ENCODE measurements around the gene ZFPM1. TPM values are rescaled to one million over a fixed set of nuclear protein-coding genes. Genes with fewer than 3 reads are reported as not detected.
A peak's percentile ranks its signal among the peaks of the same experiment; 100 is the strongest.

Gene ZFPM1
- total and polyA plus RNA-seq, 7 donors, result 0.43 to 2.9 (median 2.3) TPM

DNA sequence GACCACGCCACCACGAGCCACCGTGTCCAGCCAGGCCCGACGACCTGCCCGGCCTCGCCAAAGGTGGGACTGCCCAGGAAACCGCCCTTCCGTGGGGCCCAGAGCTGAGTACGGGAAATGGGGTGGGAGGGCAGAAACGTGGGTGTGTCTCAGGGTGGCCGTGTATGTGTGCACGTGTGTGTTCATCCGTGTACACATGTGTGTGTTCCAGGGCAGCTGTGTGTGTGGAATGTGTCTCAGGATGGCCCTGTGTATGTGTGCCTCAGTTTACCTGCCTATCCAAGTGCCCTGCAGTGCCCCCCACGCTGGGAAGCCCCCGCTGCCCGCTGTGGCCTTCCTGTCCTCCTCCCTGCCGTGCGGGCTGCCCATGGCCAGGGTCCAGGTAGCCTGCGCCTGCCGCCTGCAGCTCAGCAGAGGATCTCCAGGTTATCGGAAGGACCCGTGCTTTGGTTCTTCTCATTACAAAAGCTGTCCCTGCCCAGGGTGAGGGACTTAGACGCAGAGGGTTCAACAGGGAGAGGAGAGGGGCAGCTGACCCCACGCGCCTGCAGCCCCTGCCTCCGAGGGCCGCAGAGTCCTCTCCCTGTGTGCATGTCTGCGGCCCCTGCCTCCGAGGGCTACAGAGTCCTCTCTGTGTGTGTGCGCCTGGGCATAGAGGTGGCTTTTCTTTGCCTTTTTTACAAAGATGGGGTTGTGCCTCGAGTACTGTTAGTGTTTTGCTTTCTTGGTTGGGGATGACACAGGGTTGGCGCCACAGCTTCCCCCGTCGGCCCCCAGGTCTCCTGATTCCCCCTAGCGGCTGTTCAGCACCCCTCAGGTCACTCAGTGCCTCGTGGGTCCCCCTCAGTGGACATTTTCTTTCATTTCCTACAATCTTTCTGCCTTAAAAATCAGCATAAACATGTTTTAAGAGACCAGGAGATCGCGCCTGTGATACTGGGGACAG, 46.7 kb upstream of the ZFPM1 start:
- H3K9me3 ChIP-seq, result no peaks in the 10 kb centered on the region

DNA sequence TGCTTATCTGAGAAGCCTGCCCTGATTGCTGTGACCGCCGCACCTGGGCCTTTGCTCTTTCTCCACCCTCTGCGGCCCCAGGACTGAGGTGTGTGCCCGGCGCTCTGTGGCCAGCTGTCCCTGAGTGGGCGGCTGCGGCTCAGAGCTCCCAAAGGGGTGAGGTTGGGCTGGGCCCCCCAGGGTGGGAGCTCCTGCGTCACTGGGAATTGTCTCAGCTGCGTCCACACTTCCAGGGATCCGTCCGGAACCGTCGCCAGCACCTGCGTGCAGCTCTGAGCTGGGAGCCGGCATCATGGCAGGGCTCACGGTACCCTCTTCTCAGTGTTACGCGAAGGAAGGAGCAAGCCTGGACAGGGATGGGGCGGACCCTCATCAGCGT, 46.0 kb upstream of the ZFPM1 start:
- Histone ChIP-seq H3K4me3 (no peak overlapping the region), H3K9me3 (no peaks in the 10 kb centered on the region), H3K4me1 (peaks cover 6% of the 10 kb centered on the region), H3K27me3 (ENCODE audit: insufficient read depth in 3 of 3, low read length in 2 of 3) (no peaks in the 10 kb centered on the region), H3K27ac (no peak overlapping the region), H3K36me3 (ENCODE audit: insufficient read depth in 1 of 2, low read depth in 1 of 2) (no peaks in the 10 kb centered on the region)
- 93 to 95% (median 95%) methylated on average over 20 of the region's 20 CpGs for WGBS, 3 donors
- DNase-seq (no peak), ATAC-seq (no peak)
- TF ChIP-seq, protein P1, sequence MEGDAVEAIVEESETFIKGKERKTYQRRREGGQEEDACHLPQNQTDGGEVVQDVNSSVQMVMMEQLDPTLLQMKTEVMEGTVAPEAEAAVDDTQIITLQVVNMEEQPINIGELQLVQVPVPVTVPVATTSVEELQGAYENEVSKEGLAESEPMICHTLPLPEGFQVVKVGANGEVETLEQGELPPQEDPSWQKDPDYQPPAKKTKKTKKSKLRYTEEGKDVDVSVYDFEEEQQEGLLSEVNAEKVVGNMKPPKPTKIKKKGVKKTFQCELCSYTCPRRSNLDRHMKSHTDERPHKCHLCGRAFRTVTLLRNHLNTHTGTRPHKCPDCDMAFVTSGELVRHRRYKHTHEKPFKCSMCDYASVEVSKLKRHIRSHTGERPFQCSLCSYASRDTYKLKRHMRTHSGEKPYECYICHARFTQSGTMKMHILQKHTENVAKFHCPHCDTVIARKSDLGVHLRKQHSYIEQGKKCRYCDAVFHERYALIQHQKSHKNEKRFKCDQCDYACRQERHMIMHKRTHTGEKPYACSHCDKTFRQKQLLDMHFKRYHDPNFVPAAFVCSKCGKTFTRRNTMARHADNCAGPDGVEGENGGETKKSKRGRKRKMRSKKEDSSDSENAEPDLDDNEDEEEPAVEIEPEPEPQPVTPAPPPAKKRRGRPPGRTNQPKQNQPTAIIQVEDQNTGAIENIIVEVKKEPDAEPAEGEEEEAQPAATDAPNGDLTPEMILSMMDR (IDR thresholded peaks at IDR 0.05), result no peak
- intact Hi-C loops (cut with DNase I), result no loop called here

More for the DNA sequence above, 46.7 kb upstream of the ZFPM1 start:
- DNase-seq, result no peak
- Histone ChIP-seq H3K4me3 (peak overlapping the region; percentile 25), H3K27me3 (ENCODE audit: insufficient read depth in 3 of 3, low read length in 2 of 3) (no peaks in the 10 kb centered on the region), H3K4me1 (peaks cover 6% of the 10 kb centered on the region), H3K27ac (no peak overlapping the region), H3K36me3 (ENCODE audit: insufficient read depth in 1 of 2, low read depth in 1 of 2) (no peaks in the 10 kb centered on the region)
- intact Hi-C loops (cut with DNase I), result no loop called here
- 71 to 75% (median 72%) methylated on average over 35 to 39 of the region's 39 CpGs for WGBS, 3 donors
- TF ChIP-seq, protein P1 (IDR thresholded peaks at IDR 0.05), result no peak
- ATAC-seq, result peak in 2 of 4 donors; percentile 10 to 25

DNA sequence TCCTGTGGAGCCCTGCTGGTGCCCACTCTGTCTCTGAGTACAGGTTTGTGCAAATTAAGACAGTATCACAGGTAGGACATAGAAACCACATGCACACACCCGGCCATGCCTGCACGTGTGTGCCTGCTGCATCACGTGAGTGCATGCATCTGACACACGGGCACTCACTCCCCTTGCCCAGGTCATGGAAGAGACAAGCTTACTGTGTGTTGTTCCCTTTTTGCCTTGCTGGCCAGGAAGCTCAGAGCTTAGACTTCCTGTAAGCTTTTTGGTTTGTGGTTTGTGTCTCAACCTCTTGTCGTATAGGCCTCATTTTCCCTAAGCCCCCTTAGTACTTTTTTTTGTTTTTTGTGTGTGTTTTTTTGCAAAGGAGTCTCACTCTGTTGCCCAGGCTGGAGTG, 45.3 kb upstream of the ZFPM1 start:
- no peak overlapping the region for H3K27ac ChIP-seq
- TF ChIP-seq, protein P1 (IDR thresholded peaks at IDR 0.05), result no peak
- ATAC-seq (no peak), DNase-seq (no peak)
- intact Hi-C loops (cut with DNase I), result no loop called here
- no peak overlapping the region for H3K4me3 ChIP-seq
- no peaks in the 10 kb centered on the region for H3K27me3 ChIP-seq (ENCODE audit: insufficient read depth in 3 of 3, low read length in 2 of 3)
- H3K36me3 ChIP-seq (ENCODE audit: insufficient read depth in 1 of 2, low read depth in 1 of 2), result no peaks in the 10 kb centered on the region
- H3K9me3 ChIP-seq, result no peaks in the 10 kb centered on the region
- WGBS, 3 donors, result 89 to 94% (median 94%) methylated on average over 5 of the region's 5 CpGs
- peaks cover 6% of the 10 kb centered on the region for H3K4me1 ChIP-seq

DNA sequence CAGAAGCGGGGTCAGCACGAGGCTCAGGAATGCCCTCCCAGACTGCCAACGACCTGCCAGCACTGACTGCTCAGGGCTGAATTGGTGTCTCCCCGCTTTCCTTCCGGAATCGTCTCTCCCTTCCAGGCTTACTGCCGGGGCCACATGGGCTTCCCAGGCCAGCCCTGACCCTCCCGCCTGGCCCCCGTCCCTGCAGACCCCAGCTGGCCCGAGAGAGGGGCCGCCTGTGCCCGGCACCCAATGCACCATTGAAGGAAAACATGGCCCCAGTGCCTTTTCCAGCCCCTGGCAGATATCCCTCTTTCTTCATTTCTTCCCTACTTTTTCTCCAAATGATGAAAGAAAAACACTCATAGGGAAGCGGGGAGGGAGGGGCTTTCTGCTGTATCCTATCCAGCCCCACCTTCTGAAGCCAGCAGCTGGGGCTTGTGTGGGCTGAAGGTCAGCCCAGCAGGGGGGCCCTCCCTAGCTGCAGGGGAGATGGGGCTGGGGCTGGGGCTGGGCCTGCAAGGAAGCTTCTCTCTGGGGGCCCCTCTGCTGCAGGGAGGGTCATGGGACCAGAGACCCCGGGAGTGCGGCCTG, 44.4 kb upstream of the ZFPM1 start:
- 77 to 82% (median 80%) methylated on average over 15 of the region's 15 CpGs for WGBS, 3 donors
- H3K36me3 ChIP-seq (ENCODE audit: insufficient read depth in 1 of 2, low read depth in 1 of 2), result no peaks in the 10 kb centered on the region

More for the DNA sequence above, 44.4 kb upstream of the ZFPM1 start:
- ATAC-seq (no peak), DNase-seq (no peak)
- Histone ChIP-seq H3K27me3 (ENCODE audit: insufficient read depth in 3 of 3, low read length in 2 of 3) (no peaks in the 10 kb centered on the region), H3K4me1 (peaks cover 6% of the 10 kb centered on the region), H3K4me3 (no peak overlapping the region), H3K27ac (no peak overlapping the region), H3K9me3 (no peaks in the 10 kb centered on the region)
- TF ChIP-seq, protein P1 (IDR thresholded peaks at IDR 0.05), result no peak
- intact Hi-C loops (cut with DNase I), result no loop called here
